ENCODE data around the gene FAM170B. TPM values are rescaled to one million over a fixed set of nuclear protein-coding genes. Genes with fewer than 3 reads are reported as not detected.

FAM170B gene
- total RNA-seq, 6 experiments from 2014 or later: not detected

- H3K4me3 ChIP-seq: no peak overlapping the region
These were observed 9.6 kb downstream of the FAM170B start for GRCh38 chr10:49123981-49124950.

GRCh38 chr10:49120911-49121310, 12.9 kb downstream of the FAM170B start:
- no peak for DNase-seq
- intact Hi-C loops (cut with DNase I): no loop called here

More at GRCh38 chr10:49123981-49124950, 9.6 kb downstream of the FAM170B start:
- no peaks in the 10 kb centered on the region for H3K27me3 ChIP-seq
- WGBS (ENCODE audit: insufficient coverage, low coverage, low lambda C conversion rate, missing lambda C conversion rate): 75% methylated on average over 7 of the region's 7 CpGs
- no peak overlapping the region for H3K27ac ChIP-seq
- DNase-seq (no peak), ATAC-seq (no peak)
- H3K9me3 ChIP-seq: no peaks in the 10 kb centered on the region
- no peaks in the 10 kb centered on the region for H3K36me3 ChIP-seq
- intact Hi-C loops (cut with DNase I): no loop called here
- TF ChIP-seq POLR2A (IDR thresholded peaks at IDR 0.05) (no peak), CTCF (IDR thresholded peaks at IDR 0.05) (no peak)
- no peaks in the 10 kb centered on the region for H3K4me1 ChIP-seq

GRCh38 chr10:49119746-49120145, 14.1 kb downstream of the FAM170B start:
- H3K27ac ChIP-seq: no peak overlapping the region
- intact Hi-C loops (cut with DNase I): no loop called here
- 42% methylated on average over 2 of the region's 3 CpGs for WGBS (ENCODE audit: insufficient coverage, low coverage, low lambda C conversion rate, missing lambda C conversion rate)
- no peaks in the 10 kb centered on the region for H3K27me3 ChIP-seq
- DNase-seq (no peak), ATAC-seq (no peak)
- no peak for TF ChIP-seq CTCF (IDR thresholded peaks at IDR 0.05)
- no peak for TF ChIP-seq POLR2A (IDR thresholded peaks at IDR 0.05)
- peaks cover 0 to 21% (median 0%) of the 10 kb centered on the region in 4 donors for H3K4me1 ChIP-seq
- H3K4me3 ChIP-seq: no peak overlapping the region
- H3K9me3 ChIP-seq: no peaks in the 10 kb centered on the region
- H3K36me3 ChIP-seq: no peaks in the 10 kb centered on the region

More at GRCh38 chr10:49120911-49121310, 12.9 kb downstream of the FAM170B start:
- no peaks in the 10 kb centered on the region for H3K27me3 ChIP-seq
- no peak for ATAC-seq
- H3K36me3 ChIP-seq: no peaks in the 10 kb centered on the region
- TF ChIP-seq POLR2A (IDR thresholded peaks at IDR 0.05) (no peak), CTCF (IDR thresholded peaks at IDR 0.05) (no peak)
- H3K4me3 ChIP-seq: no peak overlapping the region
- no peaks in the 10 kb centered on the region for H3K9me3 ChIP-seq
- H3K4me1 ChIP-seq: peaks cover 0 to 17% (median 0%) of the 10 kb centered on the region in 4 donors
- WGBS (ENCODE audit: insufficient coverage, low coverage, low lambda C conversion rate, missing lambda C conversion rate): 75% methylated on average over 3 of the region's 3 CpGs
- H3K27ac ChIP-seq: no peak overlapping the region

GRCh38 chr10:49118430-49119074, 15.3 kb downstream of the FAM170B start:
- H3K4me1 ChIP-seq: peaks cover 0 to 24% (median 0%) of the 10 kb centered on the region in 4 donors
- no peak overlapping the region for H3K4me3 ChIP-seq
- H3K9me3 ChIP-seq: no peaks in the 10 kb centered on the region
- no peaks in the 10 kb centered on the region for H3K27me3 ChIP-seq
- ATAC-seq (no peak), DNase-seq (no peak)
- WGBS (ENCODE audit: insufficient coverage, low coverage, low lambda C conversion rate, missing lambda C conversion rate): 65% methylated on average over 4 of the region's 6 CpGs
- no peak for TF ChIP-seq POLR2A (IDR thresholded peaks at IDR 0.05)
- TF ChIP-seq CTCF (IDR thresholded peaks at IDR 0.05): no peak
- no peak overlapping the region for H3K27ac ChIP-seq
- intact Hi-C loops (cut with DNase I): no loop called here
- no peaks in the 10 kb centered on the region for H3K36me3 ChIP-seq

Measured in right lobe of liver (tissue), 6 donors.